GM10248 (cell line): ENCODE data around the gene TTC33.

ENCODE experiments used
- CTCF ChIA-PET: fragments of 300-600 bp; sonication (Branson Sonifier 250); formaldehyde crosslinking; extraction: SDS; loops from one replicate; lab custom pipeline; 2021; ENCODE audit warnings: antibody characterized with exemption; lab: Yijun Ruan, JAX
- POLR2A ChIA-PET: fragments of 350-650 bp; sonication (Branson Sonifier 250); formaldehyde crosslinking; extraction: SDS; loops from one replicate; lab custom pipeline; 2020; ENCODE audit warnings: antibody characterized with exemption; lab: Yijun Ruan, JAX
- DNase-seq: peaks from one replicate; pipeline ENCODE4 v3.0.0; 2012; ENCODE audit errors: extremely low spot score
- TF ChIP-seq, protein P1 (sequence below): IDR thresholded peaks from 2 replicates; pipeline ENCODE4 v1.5.1; 2012; ENCODE audit warnings: mild to moderate bottlenecking, low read depth; ENCODE audit errors: extremely low read depth, missing control alignments, control extremely low read depth

TTC33 gene

DNA sequence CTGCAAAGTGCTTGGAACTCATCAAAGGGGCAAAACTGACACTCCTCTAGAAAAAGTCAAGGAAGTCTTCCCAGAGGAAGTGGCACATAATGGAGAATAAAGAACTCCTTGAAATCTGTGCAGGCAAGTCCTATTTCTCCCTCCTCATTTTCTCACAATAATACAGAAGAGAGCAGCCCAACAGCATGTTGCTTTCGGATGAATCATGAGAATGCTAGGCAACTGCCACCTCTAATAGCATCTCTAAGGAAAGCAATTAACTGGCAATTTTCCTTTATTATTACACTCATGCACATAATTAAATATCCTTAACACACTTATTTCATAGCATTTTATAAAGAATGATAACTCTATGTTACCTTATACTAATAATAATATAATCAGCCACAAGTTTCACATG is 198.3 kb downstream of the TTC33 start:
- POLR2A ChIA-PET = no interaction called here
- no peak for DNase-seq
- CTCF ChIA-PET = no interaction called here
- TF ChIP-seq, protein P1, sequence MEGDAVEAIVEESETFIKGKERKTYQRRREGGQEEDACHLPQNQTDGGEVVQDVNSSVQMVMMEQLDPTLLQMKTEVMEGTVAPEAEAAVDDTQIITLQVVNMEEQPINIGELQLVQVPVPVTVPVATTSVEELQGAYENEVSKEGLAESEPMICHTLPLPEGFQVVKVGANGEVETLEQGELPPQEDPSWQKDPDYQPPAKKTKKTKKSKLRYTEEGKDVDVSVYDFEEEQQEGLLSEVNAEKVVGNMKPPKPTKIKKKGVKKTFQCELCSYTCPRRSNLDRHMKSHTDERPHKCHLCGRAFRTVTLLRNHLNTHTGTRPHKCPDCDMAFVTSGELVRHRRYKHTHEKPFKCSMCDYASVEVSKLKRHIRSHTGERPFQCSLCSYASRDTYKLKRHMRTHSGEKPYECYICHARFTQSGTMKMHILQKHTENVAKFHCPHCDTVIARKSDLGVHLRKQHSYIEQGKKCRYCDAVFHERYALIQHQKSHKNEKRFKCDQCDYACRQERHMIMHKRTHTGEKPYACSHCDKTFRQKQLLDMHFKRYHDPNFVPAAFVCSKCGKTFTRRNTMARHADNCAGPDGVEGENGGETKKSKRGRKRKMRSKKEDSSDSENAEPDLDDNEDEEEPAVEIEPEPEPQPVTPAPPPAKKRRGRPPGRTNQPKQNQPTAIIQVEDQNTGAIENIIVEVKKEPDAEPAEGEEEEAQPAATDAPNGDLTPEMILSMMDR = no peak

DNA sequence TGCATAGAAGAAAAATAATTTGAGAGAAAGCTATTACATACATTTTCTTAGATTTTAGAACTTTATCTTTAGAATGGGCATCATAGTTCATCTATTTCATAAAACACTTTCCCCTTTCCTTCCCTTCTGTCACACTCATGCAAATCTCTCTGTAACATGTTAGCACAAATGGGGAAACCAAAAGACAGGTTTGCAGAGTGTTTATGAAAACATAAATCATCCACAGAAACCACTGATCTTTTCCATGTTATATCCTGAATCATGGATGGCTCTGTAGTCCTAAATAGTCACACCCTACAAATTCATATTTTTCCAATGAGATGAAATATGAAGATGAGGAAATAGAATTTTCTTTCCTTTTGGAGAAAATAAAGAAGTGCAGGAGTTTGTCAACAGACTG is 198.9 kb downstream of the TTC33 start:
- CTCF ChIA-PET = no interaction called here
- TF ChIP-seq, protein P1 = no peak
- POLR2A ChIA-PET = no interaction called here
- DNase-seq = no peak

DNA sequence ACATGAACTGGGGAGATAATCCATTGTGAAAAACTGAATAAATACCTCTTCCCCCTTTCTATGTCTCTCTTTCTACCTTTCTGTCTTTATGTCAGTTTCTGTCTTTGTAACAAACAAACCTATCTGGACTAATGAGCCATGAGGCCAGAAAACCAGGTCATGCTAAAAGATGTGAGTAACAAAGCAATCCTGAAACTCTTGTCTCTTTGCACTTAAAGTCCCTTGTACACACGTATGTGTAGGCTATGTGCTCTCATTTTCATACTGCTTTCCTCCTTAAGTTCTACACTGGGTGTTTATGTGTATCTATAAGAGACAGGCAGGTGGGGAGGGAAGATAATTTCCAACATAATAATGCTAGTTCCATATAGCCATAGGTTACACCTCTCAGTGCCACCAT is 199.9 kb downstream of the TTC33 start:
- TF ChIP-seq, protein P1 = no peak
- no peak for DNase-seq
- ChIA-PET POLR2A (no interaction called here), CTCF (interaction anchor here (0.9 kb wide), 1 partner anchor 24 kb away, joined by 3 read pairs; no protein-coding TSS in a partner anchor)

DNA sequence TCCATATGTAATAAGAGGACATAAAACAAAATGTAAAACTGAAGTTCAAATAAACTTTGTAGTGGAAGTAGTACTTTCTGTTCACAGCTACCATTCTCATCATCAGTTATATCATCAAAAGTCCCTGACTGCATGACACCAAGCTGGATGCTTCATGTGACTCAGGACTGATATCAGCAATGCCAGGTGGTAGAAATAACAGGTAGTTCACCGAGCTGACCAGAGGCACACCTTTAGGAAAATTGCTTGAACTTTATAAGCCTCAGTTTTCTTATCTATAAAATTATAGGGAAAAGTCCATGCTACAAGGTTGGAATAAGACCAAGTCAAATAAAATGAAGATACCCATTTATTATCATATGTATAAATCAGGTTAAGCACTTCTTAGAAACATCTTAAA is 200.9 kb downstream of the TTC33 start:
- DNase-seq = no peak
- TF ChIP-seq, protein P1 = no peak
- CTCF ChIA-PET = interaction anchor here (1.0 to 1.3 kb wide), 2 partner anchors 9 to 13 kb away, joined by 4 to 6 read pairs; no protein-coding TSS in a partner anchor
- POLR2A ChIA-PET = no interaction called here

DNA sequence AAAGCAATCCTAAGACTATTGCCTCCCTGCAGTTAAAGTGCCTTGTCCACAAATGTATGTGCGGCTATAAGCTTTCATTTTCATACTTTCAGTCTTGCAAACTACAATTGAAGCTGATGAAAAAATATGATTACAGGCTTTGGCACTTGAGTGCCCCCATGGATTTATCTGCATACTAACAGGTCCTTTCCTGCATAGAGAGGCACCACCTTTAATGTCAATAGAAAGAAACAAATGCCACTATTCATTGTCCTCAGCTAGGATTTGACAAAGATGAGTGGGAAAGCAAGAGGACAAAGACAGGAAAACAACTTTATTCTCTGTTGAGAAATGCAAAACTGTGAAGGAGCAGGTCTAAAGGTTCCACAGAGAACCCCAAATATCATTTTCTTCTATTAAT is 201.7 kb downstream of the TTC33 start:
- ChIA-PET CTCF (interaction anchor here (1.0 to 1.3 kb wide), 2 partner anchors 9 to 14 kb away, joined by 4 to 6 read pairs; no protein-coding TSS in a partner anchor), POLR2A (no interaction called here)

DNA sequence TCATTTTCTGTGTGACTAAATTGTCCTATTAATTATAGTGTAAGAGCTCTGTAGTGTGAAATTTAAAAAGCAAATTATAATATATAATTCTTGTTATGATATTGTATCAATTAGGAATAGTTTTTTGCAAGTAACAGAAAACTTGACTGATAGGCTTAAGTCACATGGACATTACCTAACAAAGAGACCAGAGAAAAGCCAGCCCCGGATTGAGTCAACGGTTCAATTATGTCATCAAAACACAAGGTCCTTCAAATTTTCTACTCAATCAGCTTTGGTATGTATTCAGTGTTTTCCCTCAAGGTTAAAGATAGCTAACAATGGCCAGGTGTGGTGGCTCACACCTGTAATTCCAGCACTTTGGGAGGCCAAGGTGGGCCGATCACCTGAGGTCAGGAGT is 202.8 kb downstream of the TTC33 start:
- no peak for DNase-seq
- CTCF ChIA-PET = interaction anchor here (0.8 kb wide), 1 partner anchor 15 kb away, joined by 3 read pairs; no protein-coding TSS in a partner anchor
- POLR2A ChIA-PET = no interaction called here
- TF ChIP-seq, protein P1 = no peak

More for the DNA sequence above, 201.7 kb downstream of the TTC33 start:
- DNase-seq = no peak
- TF ChIP-seq, protein P1 = no peak
